PFSK-1 (cell line): ENCODE measurements around the gene AFAP1L2.

Experiments
- POLR2AphosphoS5 ChIP-seq: IDR thresholded peaks from 2 replicates; pipeline ENCODE4 v1.6.1; 2012; ENCODE audit warnings: low read depth, mild to moderate bottlenecking, control low read depth, low read length, moderate library complexity
- TAF1 ChIP-seq: IDR thresholded peaks from 2 replicates; pipeline ENCODE4 v1.6.1; 2012; ENCODE audit warnings: low read length, control low read depth, borderline replicate concordance; ENCODE audit not compliant: insufficient read depth

GRCh38 chr10:114379631-114380041, 24.7 kb downstream of the AFAP1L2 start:
- TF ChIP-seq TAF1 (no peak), POLR2AphosphoS5 (no peak)
